ENCODE results near the gene GPR89A. TPM values are rescaled to one million over a fixed set of nuclear protein-coding genes. Genes with fewer than 3 reads are reported as not detected.

GPR89A gene
- 20.8 and 32.6 TPM in 2 replicates for total RNA-seq

GRCh38 chr1:145607833-145608733 lies at the start of gene GPR89A:
Gene GPR89A (plus strand): TSS chr1:145607988. CDS start chr1:145608134, 146 bp downstream.

DNA sequence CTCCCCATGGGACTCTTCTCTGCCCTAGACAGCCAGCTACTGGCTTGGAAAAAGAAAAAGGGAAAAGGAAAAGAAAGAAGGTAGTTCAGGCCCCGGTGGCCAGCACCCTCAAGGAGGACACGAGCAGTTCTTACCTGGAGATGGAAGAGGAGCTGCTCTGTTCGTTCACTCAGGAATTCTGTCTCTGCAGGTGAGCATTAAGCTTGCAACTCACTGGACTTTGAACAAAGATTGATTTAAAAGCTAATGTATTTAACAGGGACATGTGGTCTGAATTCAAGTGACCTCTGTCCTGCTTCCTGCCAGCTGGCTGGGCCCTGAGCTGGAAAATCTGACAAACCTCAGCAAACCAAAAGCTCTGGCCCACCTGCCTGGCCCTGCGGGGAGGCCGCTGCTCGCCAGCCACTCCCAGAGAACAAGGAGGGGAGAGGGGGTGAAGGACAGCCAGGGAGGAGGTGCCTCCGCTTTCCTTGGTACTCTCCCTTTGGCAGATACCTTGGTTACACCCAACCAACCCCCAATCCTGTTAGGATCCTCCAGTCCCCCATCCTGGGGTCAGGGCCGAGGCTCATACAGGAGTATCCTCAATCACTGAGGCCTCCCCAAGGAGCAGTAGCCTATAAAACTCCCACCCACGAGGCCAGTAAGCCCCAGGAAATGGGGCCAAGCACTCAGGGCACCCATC lies 99.5 kb downstream of the GPR89A start, which contains the start of gene PDZK1:
Gene PDZK1, minus strand, starts transcription at position 186 of the 685 bp plus-strand sequence. CDS start 19,347 bp downstream, outside the sequence.

GRCh38 chr1:145719230-145720079 lies 111.7 kb downstream of the GPR89A start, which contains the start of gene CD160:
Gene CD160 (plus strand): TSS chr1:145719499. CDS start chr1:145728328, 8,829 bp downstream.

Other genes with a start within 250 kb of the GPR89A start
- gene NBPF20, start 182.4 kb upstream of the GPR89A start, total RNA-seq = 1.2 and 3.2 TPM in 2 replicates
- 0.10 TPM in 1 of 2 replicates, not detected in the other for gene PDZK1, start 99.4 kb downstream of the GPR89A start, total RNA-seq
- gene CD160, start 111.5 kb downstream of the GPR89A start, total RNA-seq = not detected in 2 replicates
- gene RNF115, start 216.1 kb downstream of the GPR89A start, total RNA-seq = 6.8 and 8.2 TPM in 2 replicates
- 22.8 and 25.5 TPM in 2 replicates for gene POLR3C, start 216.2 kb downstream of the GPR89A start, total RNA-seq
- gene NUDT17, start 237.6 kb downstream of the GPR89A start, total RNA-seq = 0.69 and 1.4 TPM in 2 replicates

Measured in cardiac ventricle fibroblast (primary cell).